Vagina (tissue), 2 donors: ENCODE results near the gene SMIM30.

ENCODE experiments used
- POLR2A ChIP-seq, 2 donors: fragments of 450-650 bp; IDR thresholded peaks; one replicate each; pipeline ENCODE4 v1.6.1; 2017; ENCODE audit warnings: antibody characterized with exemption in 2 of 2, mild to moderate bottlenecking in 2 of 2, moderate library complexity in 2 of 2
- POLR2AphosphoS5 ChIP-seq, 2 donors: sonication (generic); formaldehyde crosslinking; IDR thresholded peaks; one replicate each; pipeline ENCODE4 v1.9.0; 2017; ENCODE audit warnings: antibody characterized with exemption in 2 of 2, mild to moderate bottlenecking in 2 of 2, low read depth in 1 of 2; ENCODE audit not compliant: insufficient read depth in 1 of 2
- TF ChIP-seq, protein P1 (sequence below), 3 experiments: fragments of 450-650 bp in 2 of 3; fragments of 200-600 bp in 1 of 3; sonication (generic) in 1 of 3; IDR thresholded peaks; one replicate each; pipeline ENCODE4 v1.5.1; 2017 to 2019; ENCODE audit warnings: antibody characterized with exemption in 3 of 3, mild to moderate bottlenecking in 2 of 3, moderate library complexity in 2 of 3

DNA sequence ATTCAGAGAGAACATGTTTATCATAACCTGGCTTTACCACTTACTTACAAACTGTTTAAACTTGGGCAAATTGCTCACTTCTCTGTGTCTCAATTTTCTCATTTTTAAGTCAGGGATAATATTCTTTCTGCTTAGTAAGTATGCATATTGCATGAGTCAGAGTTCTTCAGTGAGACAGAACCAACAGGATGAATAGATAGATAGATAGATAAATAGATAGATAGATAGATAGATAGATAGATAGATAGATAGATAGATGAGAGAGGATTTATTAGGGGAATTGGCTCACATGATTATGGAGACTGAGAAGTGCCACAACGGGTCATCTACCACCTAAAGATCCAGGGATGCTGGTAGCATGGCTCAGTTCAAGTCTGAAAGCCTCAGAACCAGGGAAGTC lies 15.7 kb upstream of the SMIM30 start:
- TF ChIP-seq POLR2AphosphoS5 (IDR thresholded peaks at IDR 0.05; ENCODE audit: insufficient read depth in 1 of 2, low read depth in 1 of 2) (no peak), POLR2A (IDR thresholded peaks at IDR 0.05) (no peak)
- TF ChIP-seq, protein P1, sequence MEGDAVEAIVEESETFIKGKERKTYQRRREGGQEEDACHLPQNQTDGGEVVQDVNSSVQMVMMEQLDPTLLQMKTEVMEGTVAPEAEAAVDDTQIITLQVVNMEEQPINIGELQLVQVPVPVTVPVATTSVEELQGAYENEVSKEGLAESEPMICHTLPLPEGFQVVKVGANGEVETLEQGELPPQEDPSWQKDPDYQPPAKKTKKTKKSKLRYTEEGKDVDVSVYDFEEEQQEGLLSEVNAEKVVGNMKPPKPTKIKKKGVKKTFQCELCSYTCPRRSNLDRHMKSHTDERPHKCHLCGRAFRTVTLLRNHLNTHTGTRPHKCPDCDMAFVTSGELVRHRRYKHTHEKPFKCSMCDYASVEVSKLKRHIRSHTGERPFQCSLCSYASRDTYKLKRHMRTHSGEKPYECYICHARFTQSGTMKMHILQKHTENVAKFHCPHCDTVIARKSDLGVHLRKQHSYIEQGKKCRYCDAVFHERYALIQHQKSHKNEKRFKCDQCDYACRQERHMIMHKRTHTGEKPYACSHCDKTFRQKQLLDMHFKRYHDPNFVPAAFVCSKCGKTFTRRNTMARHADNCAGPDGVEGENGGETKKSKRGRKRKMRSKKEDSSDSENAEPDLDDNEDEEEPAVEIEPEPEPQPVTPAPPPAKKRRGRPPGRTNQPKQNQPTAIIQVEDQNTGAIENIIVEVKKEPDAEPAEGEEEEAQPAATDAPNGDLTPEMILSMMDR (IDR thresholded peaks at IDR 0.05): no peak
